Parathyroid adenoma (tissue), 2 donors: ENCODE measurements around the gene PRKCE.
"Not testable (repeated sequence)": the region's sequence is repeated elsewhere in the genome, so short reads cannot be mapped to it uniquely, and the experiment has no call there.

Source experiments
- H2AFZ ChIP-seq: fragments of 300-600 bp; sonication (generic); one replicate; pipeline ENCODE4 v1.7.0; 2017; ENCODE audit warnings: antibody characterized with exemption, mild to moderate bottlenecking
- H3K27ac ChIP-seq: fragments of 300-600 bp; sonication (generic); one replicate; pipeline ENCODE4 v1.7.0; 2017
- H3K27me3 ChIP-seq: fragments of 300-600 bp; sonication (generic); one replicate; pipeline ENCODE4 v1.7.0; 2017; ENCODE audit warnings: low read length; ENCODE audit not compliant: control insufficient read depth, insufficient read depth
- H3K36me3 ChIP-seq: fragments of 300-600 bp; sonication (generic); one replicate; pipeline ENCODE4 v1.7.0; 2017; ENCODE audit warnings: low read length; ENCODE audit not compliant: control insufficient read depth, insufficient read depth
- H3K4me1 ChIP-seq: fragments of 300-600 bp; sonication (generic); one replicate; pipeline ENCODE4 v1.7.0; 2017; ENCODE audit warnings: control low read depth
- H3K4me2 ChIP-seq: fragments of 300-600 bp; sonication (generic); one replicate; pipeline ENCODE4 v1.7.0; 2017; ENCODE audit warnings: low read length
- H3K4me3 ChIP-seq: fragments of 300-600 bp; sonication (generic); one replicate; pipeline ENCODE4 v1.7.0; 2017; ENCODE audit warnings: low read depth, low read length
- H3K79me2 ChIP-seq: fragments of 300-600 bp; sonication (generic); one replicate; pipeline ENCODE4 v1.7.0; 2017; ENCODE audit warnings: control low read depth
- H3K9ac ChIP-seq: fragments of 300-600 bp; sonication (generic); one replicate; pipeline ENCODE4 v1.7.0; 2017; ENCODE audit warnings: mild to moderate bottlenecking
- H3K9me3 ChIP-seq: fragments of 300-600 bp; sonication (generic); one replicate; pipeline ENCODE4 v1.7.0; 2017; ENCODE audit warnings: low read length; ENCODE audit not compliant: control insufficient read depth
- TF ChIP-seq, protein P1 (sequence below): fragments of 300-600 bp; sonication (generic); IDR thresholded peaks from one replicate; pipeline ENCODE4 v1.7.0; 2017; ENCODE audit warnings: antibody characterized with exemption, mild to moderate bottlenecking
- donor health status: primary hyperparathyroidism.

The PRKCE gene

DNA sequence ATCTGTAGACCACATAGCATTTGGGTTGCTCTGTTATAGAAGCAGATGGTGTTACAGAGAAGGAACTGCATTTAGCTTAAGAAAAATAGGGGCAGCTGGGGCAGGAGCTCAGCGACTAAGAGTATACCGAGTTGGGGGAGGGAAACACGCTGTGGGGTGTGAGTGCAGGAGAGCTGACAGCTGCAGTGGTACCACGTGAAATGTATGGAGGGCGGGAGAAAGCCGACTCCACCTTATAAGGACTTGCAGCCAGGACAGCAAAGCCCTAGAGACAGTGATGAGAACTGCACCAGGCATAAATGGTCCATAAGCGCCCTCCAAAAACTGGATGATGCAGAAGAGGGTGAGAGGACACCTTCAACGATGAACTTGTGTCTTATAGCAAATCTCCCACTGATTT, 237.6 kb downstream of the PRKCE start:
- H3K4me3 ChIP-seq, result no peak overlapping the region
- H3K36me3 ChIP-seq, result no peaks in the 10 kb centered on the region
- H3K4me2 ChIP-seq, result no peak overlapping the region
- TF ChIP-seq, protein P1, sequence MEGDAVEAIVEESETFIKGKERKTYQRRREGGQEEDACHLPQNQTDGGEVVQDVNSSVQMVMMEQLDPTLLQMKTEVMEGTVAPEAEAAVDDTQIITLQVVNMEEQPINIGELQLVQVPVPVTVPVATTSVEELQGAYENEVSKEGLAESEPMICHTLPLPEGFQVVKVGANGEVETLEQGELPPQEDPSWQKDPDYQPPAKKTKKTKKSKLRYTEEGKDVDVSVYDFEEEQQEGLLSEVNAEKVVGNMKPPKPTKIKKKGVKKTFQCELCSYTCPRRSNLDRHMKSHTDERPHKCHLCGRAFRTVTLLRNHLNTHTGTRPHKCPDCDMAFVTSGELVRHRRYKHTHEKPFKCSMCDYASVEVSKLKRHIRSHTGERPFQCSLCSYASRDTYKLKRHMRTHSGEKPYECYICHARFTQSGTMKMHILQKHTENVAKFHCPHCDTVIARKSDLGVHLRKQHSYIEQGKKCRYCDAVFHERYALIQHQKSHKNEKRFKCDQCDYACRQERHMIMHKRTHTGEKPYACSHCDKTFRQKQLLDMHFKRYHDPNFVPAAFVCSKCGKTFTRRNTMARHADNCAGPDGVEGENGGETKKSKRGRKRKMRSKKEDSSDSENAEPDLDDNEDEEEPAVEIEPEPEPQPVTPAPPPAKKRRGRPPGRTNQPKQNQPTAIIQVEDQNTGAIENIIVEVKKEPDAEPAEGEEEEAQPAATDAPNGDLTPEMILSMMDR, result peak; percentile 25
- no peaks in the 10 kb centered on the region for H3K27me3 ChIP-seq
- no peak overlapping the region for H2AFZ ChIP-seq
- peaks cover 85% of the 10 kb centered on the region for H3K4me1 ChIP-seq
- H3K9ac ChIP-seq, result no peak overlapping the region
- peaks cover 22% of the 10 kb centered on the region for H3K79me2 ChIP-seq
- H3K27ac ChIP-seq, result no peak overlapping the region
- H3K9me3 ChIP-seq, result no peaks in the 10 kb centered on the region

DNA sequence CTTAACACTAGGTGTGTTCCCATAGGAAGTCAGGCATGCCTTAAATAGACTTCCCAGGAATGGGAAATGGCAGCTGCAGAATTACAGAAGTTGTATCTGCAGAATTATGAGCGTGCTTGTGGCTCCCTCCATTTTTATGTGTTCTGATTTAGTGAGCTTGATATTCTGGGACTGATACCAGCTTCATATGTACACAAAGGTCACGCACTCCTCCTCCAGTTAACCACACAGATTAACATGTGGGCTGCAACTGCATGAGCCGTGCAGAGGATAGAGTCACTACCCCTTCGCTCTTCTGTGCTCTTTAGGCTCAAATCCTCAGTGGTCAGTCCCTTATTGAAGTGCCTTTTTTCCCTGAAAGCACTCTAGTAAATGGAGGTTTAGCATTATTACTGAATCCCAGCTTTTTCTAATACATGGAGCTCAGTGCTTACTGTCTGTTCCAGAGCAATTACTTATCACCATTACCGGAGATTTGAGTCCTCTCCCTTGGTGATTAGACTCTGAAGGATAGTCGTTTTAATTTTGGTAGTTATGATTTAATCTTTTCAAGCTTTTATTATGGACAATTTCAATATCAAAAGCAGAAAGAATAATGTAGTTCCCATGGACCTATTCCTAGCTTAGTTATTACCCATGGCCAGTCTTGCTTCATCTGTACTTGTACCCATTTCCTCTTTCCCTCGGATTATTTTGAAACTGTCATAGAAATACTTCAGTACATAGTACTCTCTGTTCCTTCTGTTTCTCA, 238.3 kb downstream of the PRKCE start:
- Histone ChIP-seq H3K4me2 (no peak overlapping the region), H3K4me3 (no peak overlapping the region), H3K9me3 (no peaks in the 10 kb centered on the region), H2AFZ (no peak overlapping the region), H3K27me3 (no peaks in the 10 kb centered on the region), H3K4me1 (peaks cover 84% of the 10 kb centered on the region), H3K27ac (peak overlapping the region; percentile 84), H3K36me3 (no peaks in the 10 kb centered on the region), H3K9ac (no peak overlapping the region), H3K79me2 (peaks cover 27% of the 10 kb centered on the region)
- TF ChIP-seq, protein P1, result no peak

DNA sequence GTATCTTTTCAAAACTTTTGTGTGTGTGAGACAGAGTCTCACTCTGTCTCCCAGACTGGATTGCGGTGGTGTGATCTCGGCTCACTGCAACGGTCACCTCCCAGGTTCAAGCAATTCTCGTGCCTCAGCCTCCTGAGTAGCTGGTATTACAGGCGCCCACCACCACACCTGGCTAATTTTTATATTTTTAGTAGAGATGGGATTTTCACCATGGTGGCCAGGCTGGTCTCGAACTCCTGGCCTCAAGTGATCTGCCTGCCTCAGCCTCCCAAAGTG, 238.8 kb downstream of the PRKCE start:
- H3K4me2 ChIP-seq, H3K36me3 ChIP-seq, H3K9me3 ChIP-seq, H2AFZ ChIP-seq, H3K27me3 ChIP-seq, H3K9ac ChIP-seq, H3K4me3 ChIP-seq: not testable (repeated sequence)
- Histone ChIP-seq H3K27ac (peak overlapping the region; percentile 84), H3K4me1 (peaks cover 81% of the 10 kb centered on the region), H3K79me2 (peaks cover 30% of the 10 kb centered on the region)

DNA sequence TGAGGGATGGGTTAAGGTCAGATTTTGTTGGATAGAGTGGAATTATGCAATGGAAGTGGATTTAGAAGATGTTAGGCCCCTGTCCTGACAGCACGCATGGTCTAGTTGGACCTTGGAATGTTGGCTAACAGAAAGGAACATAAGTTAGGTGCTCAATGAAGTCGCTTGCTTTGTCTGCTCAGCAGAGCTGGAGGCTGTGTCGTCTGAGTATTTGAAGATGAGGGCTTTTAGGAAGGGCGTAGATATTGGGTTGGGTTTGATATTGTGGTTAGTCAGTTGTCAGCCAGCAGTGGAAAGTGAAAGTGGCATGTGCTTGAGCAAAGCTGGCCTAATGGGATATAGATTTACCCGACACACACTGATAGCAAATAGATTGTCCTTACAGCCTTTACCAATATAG, 239.3 kb downstream of the PRKCE start:
- Histone ChIP-seq H3K9me3 (no peaks in the 10 kb centered on the region), H2AFZ (no peak overlapping the region), H3K27ac (peak overlapping the region; percentile 84), H3K79me2 (peaks cover 35% of the 10 kb centered on the region), H3K27me3 (no peaks in the 10 kb centered on the region), H3K4me1 (peaks cover 76% of the 10 kb centered on the region), H3K4me3 (no peak overlapping the region), H3K36me3 (no peaks in the 10 kb centered on the region), H3K9ac (no peak overlapping the region), H3K4me2 (no peak overlapping the region)
- TF ChIP-seq, protein P1, result no peak

DNA sequence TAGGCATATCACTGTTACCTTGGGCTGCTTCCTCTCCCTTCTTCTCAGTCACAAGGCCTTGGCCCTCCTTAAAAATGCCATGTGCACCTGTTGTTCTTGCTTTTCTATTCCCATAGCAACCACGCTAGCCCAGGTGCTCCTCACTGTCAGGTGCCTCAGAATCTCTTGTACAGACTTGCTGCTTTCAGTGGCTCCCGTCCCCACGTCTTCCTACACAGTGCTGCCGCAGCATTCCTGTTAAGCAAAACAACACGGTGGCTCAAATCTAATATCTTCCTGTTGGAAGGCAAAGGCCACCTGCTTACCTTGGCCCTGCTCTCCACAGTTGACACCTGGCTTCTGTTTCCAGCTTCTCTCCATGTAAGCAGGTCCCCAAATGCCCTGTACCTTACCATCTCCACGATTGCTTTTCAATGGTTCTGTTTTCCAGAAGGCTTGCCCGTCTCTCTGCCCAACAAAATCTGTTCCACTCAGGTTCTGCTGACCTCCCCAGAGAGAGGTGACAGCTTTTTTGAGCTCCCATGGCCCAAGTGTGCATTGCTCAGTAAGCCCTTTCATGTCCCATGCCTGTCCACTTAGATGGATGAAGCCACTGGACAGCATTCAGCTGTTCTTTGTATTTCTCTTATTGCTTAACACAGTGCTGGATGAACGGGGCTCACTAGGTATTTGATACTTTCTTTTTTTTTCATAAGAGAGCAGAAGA, 240.4 kb downstream of the PRKCE start:
- Histone ChIP-seq H3K9ac (no peak overlapping the region), H3K27me3 (no peaks in the 10 kb centered on the region), H3K4me2 (no peak overlapping the region), H2AFZ (peak overlapping the region; percentile 4), H3K4me1 (peaks cover 66% of the 10 kb centered on the region), H3K4me3 (no peak overlapping the region), H3K36me3 (no peaks in the 10 kb centered on the region), H3K79me2 (peaks cover 42% of the 10 kb centered on the region), H3K9me3 (no peaks in the 10 kb centered on the region), H3K27ac (peak overlapping the region; percentile 84)
- TF ChIP-seq, protein P1, result no peak
